Stimulated activated CD4-positive, alpha-beta T cell treated with anti-CD3 and anti-CD28 coated beads, Interleukin-15, amount 100 ng/mL, for 24 hours (primary cell): Measurements from ENCODE around the gene TARS3.

ENCODE experiments used
- DNase-seq: peaks from one replicate; pipeline ENCODE4 v3.0.0-alpha.2; 2020

Gene TARS3

DNA sequence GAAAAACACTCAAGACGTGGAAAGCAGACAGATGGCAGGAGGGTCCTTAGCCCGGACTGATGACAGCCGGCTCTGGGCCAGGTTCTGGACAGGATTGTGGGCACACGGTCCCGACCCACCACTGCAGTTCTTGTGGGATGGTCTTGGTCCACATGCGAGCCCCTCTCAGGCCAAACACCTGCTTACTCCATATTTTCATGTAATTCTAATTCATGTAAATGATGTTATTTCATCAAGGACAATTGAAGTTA, 104.7 kb downstream of the TARS3 start:
- no peak for DNase-seq

DNA sequence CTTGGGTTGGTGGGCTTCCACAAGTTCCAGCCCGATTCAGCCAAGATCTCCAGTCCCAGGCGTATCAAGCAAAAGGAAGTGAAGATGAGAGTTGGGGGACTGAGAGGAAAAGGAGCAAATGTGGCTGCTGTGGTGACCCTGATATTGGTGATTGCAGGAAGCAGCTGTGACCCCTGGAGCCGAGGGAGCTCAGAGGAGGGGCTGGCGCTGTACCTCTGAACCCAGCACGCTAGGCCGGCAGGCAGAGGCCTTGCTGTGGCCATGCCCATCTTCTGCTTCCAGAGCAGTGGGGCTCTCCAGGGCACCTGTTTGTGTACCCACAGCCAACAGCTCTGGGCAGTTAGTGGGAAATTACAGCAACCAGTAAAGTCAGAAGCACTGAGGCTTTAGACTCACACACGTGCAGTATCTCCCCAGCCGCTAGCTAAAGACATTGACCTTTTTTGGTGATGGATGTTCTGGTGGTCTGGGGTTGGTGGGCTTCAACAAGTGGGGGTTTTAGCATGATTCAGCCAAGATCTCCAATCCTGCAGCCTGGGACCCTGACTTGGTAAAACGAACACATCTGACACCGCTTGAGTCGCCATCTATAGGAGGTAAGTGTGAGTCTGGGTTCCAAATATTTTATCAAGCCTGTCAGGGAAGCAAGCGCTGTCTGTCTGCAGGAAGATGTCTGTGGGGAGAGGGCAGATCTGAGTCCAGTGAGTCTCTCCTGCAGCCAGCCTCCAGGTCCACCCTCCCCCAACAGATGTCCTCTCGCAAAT, 105.2 kb downstream of the TARS3 start:
- DNase-seq = no peak

DNA sequence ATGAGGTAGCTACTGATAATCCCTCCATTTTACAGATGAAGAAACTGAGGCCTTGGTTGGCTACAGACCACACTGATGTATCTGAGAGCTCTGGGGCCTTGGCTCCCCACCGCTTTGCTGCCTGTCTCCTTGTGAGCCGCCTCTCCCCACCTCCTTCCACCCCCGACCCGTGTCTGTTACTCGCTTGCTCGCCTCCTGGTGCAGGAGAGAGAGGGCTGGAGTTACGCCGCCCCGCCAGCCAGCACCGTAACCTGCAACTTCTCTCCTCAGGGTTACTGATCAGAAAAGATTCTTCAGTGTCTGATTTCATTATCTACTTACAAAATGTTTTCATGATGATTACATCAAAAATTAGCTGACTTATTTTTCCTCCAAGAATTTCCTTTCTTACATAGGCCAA, 106.2 kb downstream of the TARS3 start:
- no peak for DNase-seq

DNA sequence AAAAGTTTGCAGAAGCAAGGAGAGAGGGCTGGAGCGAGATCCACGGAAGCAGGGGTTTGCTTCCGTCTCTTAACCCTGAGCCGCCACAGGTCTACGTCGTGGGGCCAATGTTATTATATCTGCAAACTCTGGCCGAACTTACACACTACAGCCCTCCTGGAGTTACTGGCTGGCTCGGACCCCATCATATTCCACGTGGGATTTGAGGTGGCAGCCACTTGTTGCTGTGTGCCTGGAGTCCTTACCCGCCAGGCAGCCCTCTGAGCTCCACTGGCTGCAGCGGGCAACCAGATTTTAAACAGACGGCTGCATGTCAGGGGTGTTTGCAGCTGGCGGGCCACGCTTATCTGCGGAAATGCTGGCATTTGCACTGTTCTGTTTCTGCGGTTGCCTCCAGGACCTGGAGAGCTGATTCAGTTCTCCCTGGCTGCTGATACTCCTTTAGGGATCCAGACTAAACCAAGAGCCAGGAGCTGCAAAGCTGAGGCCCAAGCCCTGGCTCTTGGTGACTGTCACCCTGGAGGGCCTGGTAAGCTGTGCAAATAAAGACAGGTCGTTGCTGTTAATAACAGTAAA, 106.8 kb downstream of the TARS3 start:
- no peak for DNase-seq

DNA sequence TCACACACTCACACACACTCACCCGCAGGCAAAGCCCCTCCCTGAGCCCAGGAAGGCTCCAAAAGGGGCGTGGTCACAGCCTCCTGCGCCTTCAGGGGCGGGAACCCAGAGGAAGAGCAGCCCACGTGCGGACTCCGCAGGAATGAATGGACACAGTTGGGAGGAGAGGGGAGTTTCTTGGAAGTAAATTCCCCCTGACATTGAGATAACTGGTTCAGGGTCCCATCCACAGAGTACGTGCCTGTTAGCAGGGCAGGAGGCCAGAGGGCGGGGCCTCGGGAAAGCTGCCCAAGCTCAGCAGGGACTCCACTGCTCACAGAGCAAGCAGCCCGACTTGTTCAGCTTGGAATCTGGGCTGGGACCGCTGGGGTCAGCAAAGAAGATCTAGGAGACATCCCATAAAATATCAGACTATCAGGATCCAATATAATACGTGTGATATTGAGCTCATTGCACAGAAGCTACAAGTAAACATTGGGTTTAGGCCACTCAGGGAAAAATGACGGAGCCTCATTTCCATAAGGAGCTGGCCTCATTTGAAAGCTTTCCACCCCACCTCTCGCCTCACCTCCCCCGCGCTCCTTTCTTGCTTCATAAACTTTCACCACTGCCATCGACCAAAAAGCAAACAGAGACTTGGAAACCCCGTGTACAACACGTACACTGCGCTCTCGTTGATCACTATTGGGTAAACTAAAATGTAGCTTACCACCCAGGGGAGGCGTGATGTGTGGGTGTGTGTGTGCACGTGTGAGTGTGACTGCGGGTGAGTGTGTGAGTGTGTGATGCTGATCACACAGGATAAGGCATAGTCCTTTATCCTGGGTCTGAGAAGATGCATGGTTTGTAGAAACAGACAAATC, 108.1 kb downstream of the TARS3 start:
- no peak for DNase-seq

DNA sequence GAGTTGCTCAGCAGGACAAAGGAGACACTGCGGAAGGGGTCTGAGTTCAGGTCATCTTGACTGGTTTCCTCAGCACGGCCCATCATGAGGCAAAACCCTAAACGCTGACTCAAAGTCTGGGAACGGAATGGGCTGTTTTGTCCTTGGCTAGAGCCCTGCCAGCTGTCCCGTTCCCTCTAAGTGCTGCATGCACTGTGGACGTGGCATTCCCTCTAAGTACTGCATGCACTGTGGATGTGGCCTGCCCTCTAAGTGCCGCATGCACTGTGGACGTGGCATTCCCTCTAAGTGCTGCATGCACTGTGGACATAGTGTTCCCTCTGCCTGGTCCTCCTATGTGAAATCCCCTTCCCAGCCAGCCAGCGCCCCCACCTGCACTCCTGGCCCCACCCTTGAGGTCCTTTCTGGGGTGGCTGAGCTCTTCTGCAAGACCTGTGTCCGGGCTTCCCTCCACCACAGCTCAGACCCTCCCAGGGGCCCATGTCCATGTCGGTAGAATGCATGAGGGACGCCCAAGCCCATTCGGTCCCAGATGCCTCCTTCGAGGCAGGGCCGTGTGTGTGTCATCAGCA, 108.8 kb downstream of the TARS3 start:
- DNase-seq = no peak

DNA sequence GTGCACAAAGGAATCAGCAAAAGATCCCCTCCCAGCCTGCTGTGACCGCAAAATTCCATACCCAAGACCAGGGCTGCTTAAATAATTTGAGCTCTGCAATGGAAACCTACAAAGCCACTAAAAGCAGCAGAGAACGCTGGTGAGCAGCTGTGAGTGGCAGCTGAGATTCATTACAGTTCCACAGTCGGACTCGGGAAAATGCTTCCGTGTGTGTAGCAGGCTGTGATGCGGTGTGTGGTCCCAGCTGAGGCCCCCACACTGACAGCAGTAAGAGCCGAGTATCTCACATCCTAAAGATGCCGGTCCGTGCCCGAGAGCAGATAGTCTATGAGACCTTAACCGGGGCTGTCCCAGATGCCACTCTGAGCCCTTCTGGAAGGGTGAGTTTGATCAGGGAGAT, 109.5 kb downstream of the TARS3 start:
- DNase-seq = no peak

DNA sequence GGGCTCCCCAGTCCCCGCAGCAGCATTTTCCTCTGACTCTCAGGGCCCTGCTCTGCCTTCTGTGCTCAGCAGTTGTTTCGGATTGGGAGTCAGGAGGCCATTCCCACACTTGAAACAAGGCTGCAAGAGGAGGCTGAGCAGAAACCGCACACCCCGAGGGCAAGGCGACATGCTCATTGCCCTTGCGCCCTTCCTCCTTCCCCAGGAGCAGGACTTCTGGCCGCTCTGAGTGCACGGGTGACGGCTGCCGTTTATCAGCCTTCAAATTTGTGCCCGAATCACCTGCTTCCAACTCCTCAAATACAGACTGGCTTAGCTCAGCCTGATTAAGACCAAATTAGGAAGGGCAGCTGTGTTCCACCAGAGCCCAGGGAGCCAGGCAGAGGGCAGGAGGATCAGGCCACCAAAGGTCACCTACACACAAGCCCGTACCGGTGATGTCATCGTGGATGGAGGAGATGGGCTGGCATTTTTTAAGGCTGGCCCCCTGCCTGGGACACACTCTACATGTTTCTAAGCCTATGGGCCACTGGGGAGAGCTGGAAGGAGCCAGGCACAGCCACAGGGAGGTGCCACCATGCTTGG, 110.2 kb downstream of the TARS3 start:
- no peak for DNase-seq

DNA sequence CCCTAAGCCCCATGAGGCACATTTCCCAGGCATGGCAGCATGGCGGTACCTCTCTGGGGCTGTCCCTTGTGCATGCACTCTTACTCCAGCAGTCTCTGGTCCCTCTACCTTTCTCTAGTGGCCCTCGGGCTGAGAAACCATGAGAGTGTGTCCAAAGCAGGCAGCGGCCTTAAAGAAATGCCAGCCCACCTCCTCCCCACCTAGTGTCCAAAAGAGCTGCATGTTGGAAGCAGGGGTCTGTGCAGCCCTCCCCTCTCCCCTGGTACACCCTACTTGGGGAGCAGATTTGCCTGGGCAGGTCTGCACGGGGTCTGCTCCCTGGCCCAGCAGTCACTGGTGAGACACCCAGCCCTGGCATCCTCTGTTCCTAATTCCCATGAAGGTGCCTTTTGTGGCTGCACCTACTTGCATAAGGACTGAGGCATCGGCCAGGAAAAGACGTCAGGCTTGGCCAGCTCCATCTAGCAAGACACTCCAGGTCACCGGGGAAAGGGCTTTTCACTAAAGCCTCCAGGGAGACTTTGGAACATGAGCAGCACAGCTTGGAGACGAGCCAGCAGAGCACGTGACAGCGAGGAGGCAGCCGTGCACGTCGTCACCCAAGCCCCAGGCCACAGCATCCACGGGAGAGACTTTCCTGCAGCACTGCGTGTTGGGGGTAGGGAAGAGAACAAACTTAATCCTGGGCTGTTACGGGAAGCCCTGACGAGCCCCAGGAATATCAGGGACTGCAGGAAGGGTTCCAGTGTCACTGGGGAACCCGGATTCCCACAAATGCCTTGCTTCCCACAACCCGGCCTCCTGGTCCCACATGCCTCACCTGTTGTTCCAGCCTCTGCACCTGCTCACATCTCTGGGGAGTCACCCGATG, 110.9 kb downstream of the TARS3 start:
- no peak for DNase-seq

DNA sequence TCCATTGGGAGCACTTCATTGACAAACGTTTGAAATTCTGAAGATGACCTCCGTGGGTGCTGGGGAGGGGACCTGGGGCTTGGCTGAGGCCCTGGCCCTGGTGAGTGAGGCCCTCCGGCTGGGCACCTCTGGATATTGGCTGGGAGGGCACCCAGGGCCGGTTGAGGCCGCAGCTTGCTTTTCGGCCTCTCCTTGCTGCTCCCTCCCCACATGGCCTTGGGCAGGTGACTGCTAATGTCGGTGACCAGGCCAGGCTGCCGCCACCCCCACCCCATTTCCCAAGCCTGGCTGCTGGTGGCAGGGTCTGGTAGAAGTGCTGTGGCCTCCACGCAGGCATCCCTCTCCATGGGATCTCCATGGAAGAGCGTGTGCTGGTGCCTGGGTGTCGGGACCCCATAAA, 111.6 kb downstream of the TARS3 start:
- DNase-seq = no peak

DNA sequence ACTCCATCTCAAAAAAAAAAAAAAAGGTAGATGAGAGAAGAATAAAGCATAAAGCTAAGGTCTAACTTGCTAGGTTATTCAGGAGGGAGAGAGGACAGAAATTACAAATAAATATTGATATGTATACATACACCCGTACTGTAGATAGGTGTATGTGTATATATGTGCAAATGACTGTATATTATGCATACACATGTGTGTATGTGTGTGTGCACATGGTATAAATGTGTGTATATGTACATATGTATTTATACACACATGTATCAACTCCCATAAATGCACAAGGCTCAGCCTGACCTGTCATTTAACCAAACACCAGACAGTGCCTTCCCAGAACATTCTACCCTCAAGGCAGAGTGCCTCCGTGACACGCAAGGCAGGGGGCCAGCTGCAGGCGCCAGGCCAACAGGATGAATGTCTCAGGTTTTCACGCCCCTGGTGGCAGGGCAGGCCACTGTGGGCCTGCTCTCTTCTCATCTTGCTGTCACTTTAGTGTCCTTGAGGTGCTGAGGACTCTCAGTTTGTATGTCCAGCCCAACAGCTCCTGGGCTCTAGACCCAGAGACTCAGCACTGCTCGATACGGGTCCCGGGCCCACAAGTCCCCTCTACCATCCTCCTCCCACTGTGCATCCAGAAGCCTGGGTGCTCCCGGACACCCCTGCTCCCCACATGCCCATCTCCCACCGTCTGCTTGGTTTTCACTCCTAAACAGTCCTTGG, 112.5 kb downstream of the TARS3 start:
- DNase-seq = no peak

DNA sequence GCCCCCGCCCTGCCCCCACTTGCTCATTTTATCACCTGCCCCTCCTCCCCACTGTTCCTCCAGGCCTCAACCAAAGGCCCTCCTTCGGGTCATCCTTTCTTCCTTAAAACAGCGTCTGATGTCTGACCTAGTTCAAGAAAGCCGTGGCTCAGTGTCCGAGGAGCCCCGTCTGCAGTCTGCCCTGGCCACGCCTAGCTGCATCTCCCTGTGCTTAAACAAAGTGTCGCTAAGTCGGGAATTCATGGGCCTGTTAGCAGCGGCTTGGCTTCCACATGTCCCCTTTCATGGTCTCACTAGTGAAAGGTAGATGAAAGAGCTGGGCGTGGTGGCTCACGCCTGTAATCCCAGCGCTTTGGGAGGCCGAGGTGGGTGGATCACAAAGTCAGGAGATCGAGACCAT, 113.3 kb downstream of the TARS3 start:
- no peak for DNase-seq

DNA sequence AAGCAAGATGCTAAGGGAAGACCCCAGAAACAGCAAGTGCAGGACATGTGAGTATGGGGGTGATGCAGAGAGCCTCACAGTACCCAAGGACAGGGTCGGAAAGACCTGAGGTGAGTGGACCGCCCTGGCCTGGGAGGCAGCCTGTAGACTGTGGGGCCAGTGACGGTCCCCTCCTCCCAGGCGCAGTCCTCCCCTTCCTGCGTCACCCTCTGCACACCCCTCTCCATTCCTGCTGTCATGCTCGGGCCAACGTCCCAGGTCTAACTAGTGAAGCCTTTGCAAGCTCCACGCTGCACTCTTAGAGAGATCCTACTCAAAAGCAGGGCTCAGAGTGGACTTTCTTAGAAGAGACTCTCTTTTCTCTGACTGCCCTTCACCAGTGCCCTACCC, 113.7 kb downstream of the TARS3 start:
- DNase-seq = no peak

DNA sequence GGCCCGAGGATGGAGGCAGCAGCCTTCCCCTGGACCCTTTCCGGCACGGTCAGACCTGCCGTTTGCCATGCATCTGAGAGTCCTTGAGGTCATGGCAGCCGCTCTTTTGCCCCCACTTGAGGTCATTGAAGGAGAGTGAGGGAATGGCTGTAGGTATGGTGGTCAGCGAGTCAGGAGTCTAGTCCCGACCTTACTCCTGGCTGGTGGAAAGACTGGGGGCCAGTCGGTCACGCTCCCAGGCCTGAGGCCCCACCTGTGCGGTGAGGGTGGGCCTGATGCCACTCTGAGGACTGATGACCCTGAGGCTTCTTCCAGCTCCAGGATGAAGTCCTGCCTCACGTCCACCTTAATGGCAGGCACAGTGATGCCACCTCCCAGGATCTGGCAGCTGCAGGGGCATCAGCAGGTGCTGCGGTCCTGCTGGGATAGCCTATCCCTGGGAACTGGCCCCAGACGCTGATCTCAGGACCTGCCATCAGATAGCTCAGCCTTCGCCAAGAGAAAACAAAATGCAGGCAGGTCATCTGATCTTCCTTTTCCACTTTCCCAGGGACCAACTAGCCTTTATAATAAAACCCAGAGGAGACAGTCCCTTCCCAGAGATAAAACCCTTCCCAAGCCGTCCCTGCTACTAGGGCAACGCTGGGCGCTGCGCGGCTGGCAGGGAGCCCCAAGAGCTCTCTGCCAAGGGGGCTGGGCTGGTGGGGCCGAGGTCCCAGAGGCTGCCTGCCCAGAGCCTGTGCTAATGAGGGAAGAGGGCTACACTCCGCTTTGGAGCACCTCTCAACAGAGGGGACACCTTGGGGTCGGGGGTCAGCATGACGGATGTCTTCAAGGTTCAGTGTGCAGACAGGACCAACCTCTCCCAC, 114.3 kb downstream of the TARS3 start:
- DNase-seq = no peak

DNA sequence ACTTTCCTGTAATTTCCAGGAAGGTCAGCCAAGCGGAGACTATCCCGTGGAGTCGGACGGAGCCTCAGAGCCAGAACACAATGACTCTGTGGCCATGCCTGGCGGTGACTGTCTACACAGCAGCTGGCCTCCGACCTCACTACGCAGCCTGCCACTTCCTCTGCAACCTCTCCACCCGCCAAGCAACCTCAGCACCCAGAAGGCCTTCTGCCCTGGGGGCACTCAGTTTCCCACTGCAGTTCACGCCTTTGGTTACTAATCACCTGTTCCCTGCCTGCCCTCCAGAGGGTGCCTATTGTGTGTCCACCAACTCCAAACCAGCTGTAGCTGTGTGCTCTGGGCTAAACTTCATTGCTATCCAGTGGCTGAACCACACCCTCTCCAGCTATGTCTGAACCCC, 116.1 kb downstream of the TARS3 start:
- DNase-seq = no peak

DNA sequence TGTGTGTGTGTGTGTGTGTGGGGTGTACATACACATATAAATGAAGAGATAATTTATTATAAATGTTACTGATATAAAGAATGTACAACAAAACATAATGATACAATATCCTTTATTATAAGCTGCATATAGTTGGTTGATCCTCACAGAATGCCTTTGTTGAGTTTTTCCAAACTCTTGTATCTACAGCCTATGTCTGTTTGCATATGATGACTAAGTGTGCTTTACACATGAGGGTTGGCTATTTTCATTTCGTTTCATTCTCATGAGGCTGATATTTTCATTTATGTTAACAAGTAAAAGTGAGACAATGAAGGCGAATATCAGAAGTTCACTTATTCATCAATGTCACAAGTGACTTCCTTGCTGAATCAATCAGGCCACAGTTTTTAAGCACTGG, 117.2 kb downstream of the TARS3 start:
- DNase-seq = no peak

DNA sequence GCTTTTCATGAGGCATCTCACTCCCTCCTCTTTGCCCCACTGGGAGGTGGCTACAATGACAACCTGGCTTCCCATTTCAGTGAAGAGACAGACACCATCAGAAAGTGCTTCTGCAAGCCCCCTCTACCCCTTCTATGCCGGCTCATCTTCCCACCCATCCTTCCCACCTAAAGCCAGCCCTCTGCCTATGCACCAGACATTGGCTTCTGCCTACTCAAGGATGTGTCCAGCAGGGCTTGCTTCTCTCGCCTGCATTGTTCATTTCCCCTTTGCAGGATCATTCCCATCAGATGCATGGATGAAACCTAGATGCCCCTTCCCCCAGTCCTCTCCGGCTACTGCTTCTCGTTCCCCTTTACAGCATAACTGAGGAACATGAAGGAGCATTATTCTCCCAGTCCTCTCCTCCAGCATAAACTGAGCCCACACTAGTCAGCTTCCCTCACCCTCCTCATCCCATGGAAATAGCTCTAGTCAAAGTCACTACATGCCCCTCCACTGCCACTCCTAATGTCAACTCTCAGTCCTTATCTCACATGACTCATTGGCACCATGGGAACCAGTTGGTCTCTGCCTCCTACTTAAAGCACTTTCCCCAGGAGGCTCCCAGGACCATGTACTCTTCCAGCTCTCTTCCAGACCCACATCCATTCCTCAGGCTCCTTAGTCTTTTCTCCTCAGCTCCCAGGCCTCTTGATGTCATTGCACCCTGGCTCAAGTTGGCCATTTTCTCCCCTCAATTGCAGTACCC, 120.0 kb downstream of the TARS3 start:
- no peak for DNase-seq
